K562 (cell line): ENCODE measurements around the gene CDYL. TPM values are rescaled to one million over a fixed set of nuclear protein-coding genes. Genes with fewer than 3 reads are reported as not detected.

Experiments used
- BDP1 ChIP-seq: IDR thresholded peaks from 3 replicates; pipeline ENCODE4 v1.6.1; 2011; ENCODE audit not compliant: insufficient read length, insufficient read depth
- CLOCK ChIP-seq: fragments of 250-450 bp; sonication (Bioruptor Pico); IDR thresholded peaks from 2 replicates; pipeline ENCODE4 v1.4.0; 2020; ENCODE audit warnings: mild to moderate bottlenecking, moderate library complexity, borderline replicate concordance
- JUN ChIP-seq, 2 experiments: sonication (generic) in 1 of 2; formaldehyde crosslinking in 1 of 2; IDR thresholded peaks; 2 replicates each; pipeline versions ENCODE4 v1.6.1 to v1.8.0; 2012 to 2022; ENCODE audit warnings: borderline replicate concordance in 2 of 2, mild to moderate bottlenecking in 2 of 2, improper control_type of control experiment in 1 of 2, low read depth in 1 of 2, low read length in 1 of 2, missing genetic modification reagents in 1 of 2
- KHSRP ChIP-seq: fragments of 450-650 bp; IDR thresholded peaks from 2 replicates; pipeline ENCODE4 v1.6.1; 2017
- POLR2G ChIP-seq: fragments of 200-400 bp; formaldehyde crosslinking; IDR thresholded peaks from 2 replicates; pipeline ENCODE4 v1.6.1; 2017; ENCODE audit warnings: low read depth, mild to moderate bottlenecking, antibody characterized with exemption, low read length, moderate library complexity
- SAP30 ChIP-seq: fragments of 200-600 bp; sonication (generic); IDR thresholded peaks from 2 replicates; pipeline ENCODE4 v1.6.1; 2012; ENCODE audit warnings: borderline replicate concordance, low read depth, mild to moderate bottlenecking, moderate library complexity, low read length, control low read depth, inconsistent platforms; ENCODE audit not compliant: insufficient read depth, poor library complexity, severe bottlenecking
- SRSF3 ChIP-seq: fragments of 200-400 bp; formaldehyde crosslinking; IDR thresholded peaks from 2 replicates; pipeline ENCODE4 v1.6.1; 2016; ENCODE audit warnings: mild to moderate bottlenecking, low read length, moderate library complexity; ENCODE audit not compliant: insufficient read depth
- TBP ChIP-seq: optimal IDR thresholded peaks from 2 replicates; pipeline ENCODE3; 2011; ENCODE audit warnings: low read depth, low read length, improper control_type of control experiment
- TGIF2 ChIP-seq: sonication (generic); formaldehyde crosslinking; IDR thresholded peaks from 2 replicates; pipeline ENCODE4 v1.8.1; 2022; ENCODE audit warnings: mild to moderate bottlenecking, missing genetic modification reagents, moderate library complexity
- THRAP3 ChIP-seq: fragments of 450-650 bp; IDR thresholded peaks from 2 replicates; pipeline ENCODE4 v1.6.1; 2016; ENCODE audit warnings: mild to moderate bottlenecking, inconsistent platforms, borderline replicate concordance
- WHSC1 ChIP-seq: IDR thresholded peaks from one replicate; pipeline ENCODE4 v1.6.1; 2012; ENCODE audit warnings: low read length, control low read depth, inconsistent platforms
- ZBTB11 ChIP-seq, 3 experiments: fragments of 200-800 bp in 1 of 3; fragments of 250-450 bp in 1 of 3; fragments of 450-650 bp in 1 of 3; sonication (Bioruptor Pico) in 1 of 3; sonication (Bioruptor generic) in 1 of 3; formaldehyde crosslinking in 1 of 3; IDR thresholded peaks; 2 replicates each; pipeline versions ENCODE4 v1.6.1 to v1.8.0; 2016 to 2022; ENCODE audit warnings: mild to moderate bottlenecking in 2 of 3, missing genetic modification characterization in 2 of 3, missing compliant biosample characterization in 1 of 3, moderate library complexity in 1 of 3
- ZNF175 ChIP-seq: fragments of 200-800 bp; sonication (Bioruptor generic); IDR thresholded peaks from 2 replicates; pipeline ENCODE4 v1.6.1; 2016; ENCODE audit warnings: low read depth, mild to moderate bottlenecking, missing genetic modification characterization, missing compliant biosample characterization
- ZNF274 ChIP-seq: IDR thresholded peaks from 2 replicates; pipeline ENCODE4 v1.6.1; 2011; ENCODE audit warnings: low read depth, mild to moderate bottlenecking, low read length, moderate library complexity, borderline replicate concordance
- ZNF316 ChIP-seq: fragments of 450-650 bp; IDR thresholded peaks from 2 replicates; pipeline ENCODE4 v1.6.1; 2016
- polyA plus RNA-seq, 8 experiments: library from polyadenylated mRNA; depleted of rRNA in 4 of 8; stranded (reverse) in 5 of 8; unstranded in 3 of 8; fragments of >200 nt; fragmentation: Nextera tagmentation in 2 of 8; fragmentation: Illumina TruSeq in 1 of 8; extraction: Ambion mirVana in 2 of 8; extraction: Trizol in 1 of 8; gene quantifications; 2 replicates each; pipeline versions ENCODE4 v1.2.1 to v1.2.3, GENCODE V29; 2011 to 2014; ENCODE audit warnings: inconsistent platforms in 1 of 8, missing spikeins in 1 of 8
- total RNA-seq, 7 experiments: library from RNA; depleted of rRNA in 6 of 7; stranded (reverse); fragments of >200 nt in 6 of 7; fragmentation: Illumina TruSeq in 2 of 7; extraction: Trizol in 2 of 7; gene quantifications; 2 replicates each; pipeline versions ENCODE4 v1.2.1 to v1.2.3, GENCODE V29; 2011 to 2021; ENCODE audit warnings: low replicate concordance in 1 of 7
- TF ChIP-seq, protein P1 (sequence below), 2 experiments: IDR thresholded peaks in 1 of 2; conservative IDR thresholded peaks in 1 of 2; 2 replicates each; pipeline ENCODE4 v1.6.1; 2016; ENCODE audit warnings: low read depth in 2 of 2, mild to moderate bottlenecking in 1 of 2, missing compliant biosample characterization in 1 of 2, missing genetic modification characterization in 1 of 2, moderate library complexity in 1 of 2

Gene CDYL
- total and polyA plus RNA-seq, 9 of the 15 experiments (the other 6 are each of a cell fraction or from before 2014, with no cell fraction given) = 8.1 to 45.8 (median 40.8) TPM

GRCh38 chr6:4776493-4777393, 539 bp downstream of the CDYL start (continued):
- no peak for TF ChIP-seq TGIF2 (CRISPR knock-in tag)
- peak; percentile 7 for TF ChIP-seq TBP
- TF ChIP-seq ZNF274 = no peak
- no peak for TF ChIP-seq SAP30
- TF ChIP-seq ZNF175 (CRISPR knock-in tag) = no peak
- TF ChIP-seq SRSF3 = no peak
- no peak for TF ChIP-seq ZNF316
- TF ChIP-seq ZBTB11 (CRISPR knock-in tag; IDR thresholded peaks at IDR 0.05) = peak in 1 of 3 experiments; percentile 84; a peak in 2 of 6 replicates
- no peak for TF ChIP-seq THRAP3
- no peak for TF ChIP-seq JUN (IDR thresholded peaks at IDR 0.05; ENCODE audit: borderline replicate concordance, low read depth, low read length)
- no peak for TF ChIP-seq JUN (CRISPR knock-in tag; IDR thresholded peaks at IDR 0.05; ENCODE audit: borderline replicate concordance)
- no peak for TF ChIP-seq WHSC1
- TF ChIP-seq POLR2G = peak; percentile 77
- TF ChIP-seq, protein P1, sequence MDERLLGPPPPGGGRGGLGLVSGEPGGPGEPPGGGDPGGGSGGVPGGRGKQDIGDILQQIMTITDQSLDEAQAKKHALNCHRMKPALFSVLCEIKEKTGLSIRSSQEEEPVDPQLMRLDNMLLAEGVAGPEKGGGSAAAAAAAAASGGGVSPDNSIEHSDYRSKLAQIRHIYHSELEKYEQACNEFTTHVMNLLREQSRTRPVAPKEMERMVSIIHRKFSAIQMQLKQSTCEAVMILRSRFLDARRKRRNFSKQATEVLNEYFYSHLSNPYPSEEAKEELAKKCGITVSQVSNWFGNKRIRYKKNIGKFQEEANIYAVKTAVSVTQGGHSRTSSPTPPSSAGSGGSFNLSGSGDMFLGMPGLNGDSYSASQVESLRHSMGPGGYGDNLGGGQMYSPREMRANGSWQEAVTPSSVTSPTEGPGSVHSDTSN (CRISPR knock-in tag; IDR thresholded peaks at IDR 0.05; ENCODE audit: low read depth) = no peak
- TF ChIP-seq, protein P1 (tag; conservative IDR thresholded peaks at IDR 0.05; ENCODE audit: low read depth) = no peak
- TF ChIP-seq KHSRP = no peak
- TF ChIP-seq CLOCK = no peak
- TF ChIP-seq BDP1 = no peak
